Neutrophil (primary cell): ENCODE data around the gene MGARP.

Experiments
- H3K27ac ChIP-seq: fragments of 200-600 bp; sonication (generic); 2 replicates; pipeline ENCODE4 v1.5.1; 2016; ENCODE audit warnings: mild to moderate bottlenecking, moderate library complexity
- H3K27me3 ChIP-seq: fragments of 200-600 bp; sonication (generic); 2 replicates; pipeline ENCODE4 v1.6.0; 2016; ENCODE audit warnings: mild to moderate bottlenecking
- H3K36me3 ChIP-seq: fragments of 200-600 bp; sonication (generic); 2 replicates; pipeline ENCODE4 v1.5.1; 2017
- H3K4me1 ChIP-seq, 2 experiments: fragments of 200-600 bp in 1 of 2; sonication (generic) in 1 of 2; 1 replicate in 1 of 2; 2 replicates in 1 of 2; pipeline versions ENCODE4 v1.5.1 to v1.6.1; 2013 to 2016; ENCODE audit warnings: low read depth in 1 of 2, low read length in 1 of 2, mild to moderate bottlenecking in 1 of 2, moderate library complexity in 1 of 2; ENCODE audit not compliant: control insufficient read depth in 1 of 2, insufficient read depth in 1 of 2
- H3K4me3 ChIP-seq, 2 experiments: fragments of 200-600 bp in 1 of 2; sonication (generic) in 1 of 2; 1 replicate in 1 of 2; 2 replicates in 1 of 2; pipeline ENCODE4 v1.5.1; 2013 to 2016; ENCODE audit warnings: low read depth in 1 of 2, low read length in 1 of 2, mild to moderate bottlenecking in 1 of 2, moderate library complexity in 1 of 2
- H3K9me3 ChIP-seq: fragments of 200-600 bp; sonication (generic); 2 replicates; pipeline ENCODE4 v1.5.1; 2016
- CTCF ChIP-seq: fragments of 200-600 bp; sonication (generic); IDR thresholded peaks from 2 replicates; pipeline ENCODE4 v1.5.1; 2016; ENCODE audit warnings: antibody characterized with exemption

The MGARP gene

GRCh38 chr4:139282721-139283075 is 2.7 kb upstream of the MGARP start:
- H3K4me1 ChIP-seq, result peaks cover 14 to 22% of the 10 kb centered on the region in 2 experiments
- no peak overlapping the region for H3K4me3 ChIP-seq
- peaks cover 56% of the 10 kb centered on the region for H3K27me3 ChIP-seq
- H3K27ac ChIP-seq, result no peak overlapping the region
- no peak for TF ChIP-seq CTCF
- H3K9me3 ChIP-seq, result no peaks in the 10 kb centered on the region
- H3K36me3 ChIP-seq, result peaks cover 5% of the 10 kb centered on the region

GRCh38 chr4:139282065-139282720 is 2.2 kb upstream of the MGARP start:
- Histone ChIP-seq H3K27me3 (peaks cover 61% of the 10 kb centered on the region), H3K27ac (no peak overlapping the region), H3K4me3 (no peak overlapping the region), H3K36me3 (peaks cover 1% of the 10 kb centered on the region), H3K9me3 (no peaks in the 10 kb centered on the region), H3K4me1 (peaks cover 14 to 22% of the 10 kb centered on the region in 2 experiments)
- no peak for TF ChIP-seq CTCF

- no peaks in the 10 kb centered on the region for H3K36me3 ChIP-seq
- peak overlapping the region; percentile 29 to 55 for H3K4me3 ChIP-seq
- H3K4me1 ChIP-seq, result peaks cover 14 to 22% of the 10 kb centered on the region in 2 experiments
- no peak overlapping the region for H3K27ac ChIP-seq
- no peak for TF ChIP-seq CTCF
- H3K9me3 ChIP-seq, result no peaks in the 10 kb centered on the region
- H3K27me3 ChIP-seq, result peaks cover 84% of the 10 kb centered on the region
Measured at GRCh38 chr4:139278912-139279759, 889 bp downstream of the MGARP start.

GRCh38 chr4:139278485-139278884 is 1.5 kb downstream of the MGARP start:
- H3K4me1 ChIP-seq, result peaks cover 14 to 22% of the 10 kb centered on the region in 2 experiments
- H3K27ac ChIP-seq, result no peak overlapping the region
- H3K4me3 ChIP-seq, result peak overlapping the region in 1 of 2 experiments; percentile 55
- TF ChIP-seq CTCF, result no peak
- no peaks in the 10 kb centered on the region for H3K36me3 ChIP-seq
- no peaks in the 10 kb centered on the region for H3K9me3 ChIP-seq
- peaks cover 84% of the 10 kb centered on the region for H3K27me3 ChIP-seq

- H3K27me3 ChIP-seq, result peaks cover 55% of the 10 kb centered on the region
- H3K4me1 ChIP-seq, result peaks cover 14 to 21% of the 10 kb centered on the region in 2 experiments
- TF ChIP-seq CTCF, result no peak
- no peak overlapping the region for H3K4me3 ChIP-seq
- H3K9me3 ChIP-seq, result no peaks in the 10 kb centered on the region
- no peak overlapping the region for H3K27ac ChIP-seq
- H3K36me3 ChIP-seq, result no peaks in the 10 kb centered on the region
Measured at GRCh38 chr4:139275281-139275735, 4.7 kb downstream of the MGARP start.
